NCI-H345 (cell line): ENCODE results near the gene FYN.

Source experiments
- DNase-seq: peaks from one replicate; lab custom pipeline; 2025; lab: John Stamatoyannopoulos, UW

FYN gene

GRCh38 chr6:111769365-111770152, 103.7 kb downstream of the FYN start:
- DNase-seq: no peak

- DNase-seq: no peak
These were observed 104.9 kb downstream of the FYN start for GRCh38 chr6:111768431-111768770.

GRCh38 chr6:111767752-111768430, 105.4 kb downstream of the FYN start:
- no peak for DNase-seq

- DNase-seq: no peak
These were observed 106.9 kb downstream of the FYN start for GRCh38 chr6:111766201-111766857.

- DNase-seq: no peak
These were observed 107.5 kb downstream of the FYN start for GRCh38 chr6:111765763-111766162.

DNA sequence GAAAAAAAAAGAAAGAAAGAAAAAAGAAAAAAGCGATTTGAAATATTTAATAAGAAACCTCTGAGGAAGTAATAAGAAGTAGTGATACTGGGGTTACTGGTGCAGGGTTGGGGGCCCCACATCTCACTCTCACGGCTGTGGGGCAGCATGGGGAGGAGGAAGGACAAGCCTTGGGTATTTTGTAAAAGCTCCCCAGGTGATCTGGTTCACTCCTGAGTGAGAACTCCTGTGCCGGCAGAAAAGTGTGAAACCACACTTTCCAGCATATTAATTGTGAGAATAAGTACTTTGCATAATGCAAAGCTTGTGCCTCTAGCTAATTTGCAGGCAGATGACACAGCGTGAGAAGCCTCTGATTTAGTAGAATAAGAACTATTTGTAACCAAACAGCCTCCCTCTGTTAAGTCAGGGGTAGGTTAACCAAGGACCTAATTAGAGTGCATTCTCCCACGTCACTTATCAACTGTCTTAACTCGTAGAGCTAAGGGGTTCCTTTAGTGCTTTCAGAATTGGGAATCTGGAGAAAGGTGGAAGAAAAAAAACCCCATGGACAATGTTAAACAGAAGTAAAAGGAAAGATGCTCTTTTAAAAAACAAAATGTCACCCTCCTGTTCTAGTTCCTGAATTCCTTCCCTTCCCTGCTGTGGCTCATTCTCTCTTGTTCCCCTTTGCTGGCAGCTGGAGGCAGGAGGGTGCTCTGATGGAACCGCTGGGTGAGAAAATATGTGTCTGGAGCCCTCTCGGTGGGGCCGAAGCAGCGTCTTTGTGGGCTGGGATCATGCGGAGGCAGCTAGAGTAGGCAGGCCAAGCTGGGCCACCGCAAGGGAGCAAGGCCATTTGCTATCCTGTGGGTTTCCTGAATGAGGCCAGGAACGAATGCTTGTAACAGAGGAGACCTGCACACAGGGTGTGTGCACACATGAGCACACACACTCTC, 108.7 kb downstream of the FYN start:
- DNase-seq: no peak

DNA sequence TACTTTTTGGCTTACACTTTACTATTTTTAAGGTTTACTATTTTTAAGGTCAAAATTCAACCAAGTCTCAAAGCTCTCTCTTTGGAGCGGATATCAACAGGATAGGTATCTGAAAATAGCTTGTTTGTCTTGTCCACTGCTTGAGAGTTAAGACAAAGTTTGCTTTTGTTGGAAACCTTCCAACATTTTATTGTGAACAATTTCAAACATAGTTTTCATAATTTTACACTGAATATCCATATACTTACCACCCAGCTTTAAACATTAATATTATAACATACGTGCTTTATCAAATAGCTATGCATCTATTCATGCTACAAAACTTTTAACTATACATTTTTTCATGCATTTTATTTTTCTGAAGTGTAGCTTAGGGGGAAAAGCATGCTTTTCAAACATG, 109.9 kb downstream of the FYN start:
- no peak for DNase-seq

DNA sequence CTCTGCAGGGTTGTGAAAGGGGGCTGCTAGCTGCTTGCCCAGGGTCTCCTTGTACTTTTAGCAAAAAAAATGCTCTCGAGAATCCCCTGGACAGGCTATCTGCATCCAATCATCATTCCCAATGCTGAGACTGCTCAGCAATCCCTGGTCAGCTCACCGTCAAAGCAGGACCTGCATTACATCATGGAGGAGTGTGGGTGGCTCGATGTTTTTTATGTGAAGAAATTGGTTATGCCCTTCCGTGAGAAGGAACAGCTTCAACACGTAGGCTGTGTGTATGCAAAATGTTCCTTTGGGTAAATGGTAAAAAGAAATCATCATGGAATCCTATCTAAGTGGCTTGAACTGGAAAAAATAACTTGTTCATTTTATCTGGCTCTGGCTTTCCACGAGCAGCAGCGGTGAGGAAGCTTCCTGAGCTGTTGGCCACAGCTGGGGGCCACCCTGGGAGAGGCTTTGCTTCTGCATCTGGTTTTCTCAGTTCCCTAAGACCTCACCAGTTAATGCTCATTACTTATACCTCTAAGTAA, 111.4 kb downstream of the FYN start:
- no peak for DNase-seq

DNA sequence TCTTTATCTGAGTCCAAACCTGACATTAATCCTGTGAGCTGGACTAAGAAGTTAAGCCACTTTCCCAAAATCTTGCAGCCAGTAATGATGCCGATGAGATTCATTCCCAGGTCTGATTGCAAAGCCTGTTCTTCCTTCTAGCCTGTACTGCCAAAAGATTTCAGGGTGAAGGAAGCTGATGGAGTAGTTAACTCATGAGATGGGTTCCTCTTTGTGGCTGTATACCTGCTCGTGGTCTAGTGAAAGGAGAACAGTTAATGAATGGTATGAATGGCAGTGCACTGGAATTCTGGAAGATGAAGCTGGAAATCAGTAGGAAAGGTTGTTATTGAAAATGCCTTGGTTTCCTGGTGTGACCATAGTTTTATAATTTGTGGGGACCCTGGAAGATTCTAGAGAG, 112.0 kb downstream of the FYN start:
- no peak for DNase-seq

- no peak for DNase-seq
These were observed 113.1 kb downstream of the FYN start for GRCh38 chr6:111759836-111760785.

DNA sequence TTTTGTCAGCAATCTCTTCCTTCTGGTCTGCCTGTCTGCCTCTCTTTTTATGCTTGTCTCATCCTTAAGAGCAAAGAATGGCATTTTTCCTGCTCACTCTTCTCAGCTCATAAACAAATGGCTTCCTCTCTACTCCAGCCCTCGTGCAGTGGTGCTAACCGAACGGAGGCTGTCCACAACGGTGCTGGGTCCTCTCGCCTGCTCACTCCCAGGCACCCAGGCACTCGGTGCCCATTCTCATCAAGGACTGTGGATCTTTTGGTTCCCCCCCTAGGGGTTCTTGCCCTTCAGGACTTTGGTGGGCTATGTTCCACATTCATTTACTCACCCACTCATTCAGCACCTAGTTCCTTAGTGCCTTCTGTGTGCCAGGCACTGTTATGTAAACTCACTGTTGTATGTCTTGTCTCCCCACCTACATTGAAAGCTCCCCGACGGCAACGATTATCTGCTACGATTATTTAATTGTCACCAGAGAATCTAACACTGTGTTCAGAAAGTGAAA, 113.9 kb downstream of the FYN start:
- DNase-seq: no peak

GRCh38 chr6:111758608-111759329, 114.5 kb downstream of the FYN start:
- no peak for DNase-seq

DNA sequence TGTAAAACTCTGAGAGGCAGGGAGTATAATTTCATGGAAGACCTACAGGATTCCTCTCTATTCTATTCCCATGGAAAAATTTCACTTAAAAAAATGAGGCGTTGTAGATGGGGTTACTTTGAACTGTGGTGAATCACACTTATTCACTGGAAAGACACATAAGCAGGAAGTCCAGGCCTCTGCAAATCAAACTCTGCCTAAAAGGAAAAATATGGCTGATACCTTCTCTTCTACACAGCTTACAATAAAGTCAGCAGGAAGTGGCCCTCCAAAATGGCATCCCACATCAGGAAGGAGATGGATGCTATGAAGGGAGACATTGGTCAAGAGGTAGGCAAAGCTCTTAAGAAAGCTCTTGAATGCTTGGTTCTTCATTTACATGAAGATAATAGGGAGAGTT, 115.9 kb downstream of the FYN start:
- no peak for DNase-seq

DNA sequence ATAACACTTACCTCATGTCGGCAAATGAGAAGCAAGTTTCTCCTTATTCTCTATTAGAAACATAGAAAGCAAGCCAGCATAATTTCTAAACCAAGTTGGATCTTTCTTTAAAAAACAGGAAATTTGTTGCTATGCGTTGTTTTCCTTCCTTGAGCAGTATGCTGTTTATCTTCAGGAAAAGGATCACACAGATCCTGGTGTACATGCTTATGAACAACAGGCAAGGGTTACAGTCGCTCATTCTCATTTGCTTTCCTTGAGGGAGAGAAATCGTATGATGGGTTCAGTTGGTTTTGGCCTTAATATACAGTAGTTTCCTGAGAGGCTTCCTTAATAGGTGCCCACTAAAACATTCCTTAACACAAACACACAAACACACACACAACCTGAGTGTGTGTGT, 118.8 kb downstream of the FYN start:
- DNase-seq: no peak

- no peak for DNase-seq
These were observed 119.7 kb downstream of the FYN start for GRCh38 chr6:111753573-111753972.

- DNase-seq: no peak
These were observed 120.8 kb downstream of the FYN start for GRCh38 chr6:111752476-111752875.

DNA sequence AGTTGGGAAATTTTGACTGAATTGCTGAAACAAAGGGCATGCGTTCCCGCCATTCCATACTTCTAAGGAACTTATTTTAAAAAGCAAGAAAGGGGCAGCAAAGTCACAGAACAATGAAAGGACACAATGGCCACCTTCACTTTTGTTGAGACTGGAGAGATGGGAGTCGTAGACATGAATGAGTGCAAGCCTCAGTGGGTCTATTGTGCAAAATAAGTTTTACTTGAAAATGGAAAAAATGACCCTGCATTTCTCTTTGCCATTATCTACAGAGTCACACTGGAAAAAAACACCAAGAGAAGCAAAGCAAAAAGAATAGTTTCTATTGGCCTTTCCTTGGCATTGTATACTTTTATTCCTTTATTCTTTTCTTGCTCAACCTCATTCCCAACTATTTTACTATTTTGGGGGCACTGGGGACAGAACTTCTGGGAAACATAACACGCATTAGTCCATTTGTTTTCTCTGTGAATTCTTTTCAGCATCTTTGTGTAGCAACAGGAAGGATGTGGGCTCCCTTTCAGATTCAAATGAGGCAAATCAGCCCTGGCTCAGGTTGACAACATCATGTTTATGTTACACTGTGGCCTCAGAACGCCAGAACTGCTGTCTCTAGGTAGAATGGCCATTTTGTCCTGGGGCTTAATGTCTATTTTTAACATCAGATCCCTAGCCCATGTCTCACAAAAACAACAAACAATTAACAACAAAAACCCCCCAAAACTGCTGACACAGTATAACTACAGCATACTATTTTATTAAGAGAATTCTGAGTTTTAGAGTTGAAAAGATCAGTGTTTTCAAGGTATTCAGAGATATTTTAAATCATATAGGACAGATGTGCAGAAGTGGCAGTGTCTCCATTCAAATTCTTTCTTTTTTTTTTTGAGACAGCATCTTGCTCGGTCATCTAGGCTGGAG, 122.2 kb downstream of the FYN start:
- no peak for DNase-seq

DNA sequence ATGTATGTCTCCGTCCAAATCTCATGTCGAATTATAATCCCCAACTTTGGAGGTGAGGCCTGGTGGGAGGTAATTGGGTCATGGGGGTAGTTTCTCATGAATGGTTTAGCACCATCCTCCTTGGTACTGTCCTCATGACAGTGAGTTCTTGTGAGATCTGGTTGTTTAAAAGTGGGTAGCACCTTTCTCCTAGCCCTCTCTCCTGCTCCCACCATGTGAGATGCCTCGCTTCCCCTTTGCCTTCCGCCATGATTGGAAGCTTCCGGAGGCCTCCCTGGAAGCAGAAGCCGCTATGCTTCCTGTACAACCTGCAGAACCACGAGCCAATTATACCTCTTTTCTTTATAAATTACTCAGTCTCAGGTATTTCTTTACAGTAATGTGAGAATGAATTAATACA, 123.1 kb downstream of the FYN start:
- no peak for DNase-seq

GRCh38 chr6:111748231-111748647, 125.0 kb downstream of the FYN start:
- no peak for DNase-seq
